IMR-90 (cell line): Measurements from ENCODE around the gene CRBN.

Experiments
- CTCF ChIP-seq: conservative IDR thresholded peaks from 2 replicates; pipeline ENCODE4 v1.5.1; 2012; ENCODE audit warnings: mild to moderate bottlenecking, low read depth, low read length, improper control_type of control experiment
- MAFK ChIP-seq: IDR thresholded peaks from 2 replicates; pipeline ENCODE4 v1.6.1; 2012; ENCODE audit warnings: low read depth, low read length, improper control_type of control experiment
- MAZ ChIP-seq: IDR thresholded peaks from 2 replicates; pipeline ENCODE4 v1.6.1; 2012; ENCODE audit warnings: low read depth, mild to moderate bottlenecking, low read length, improper control_type of control experiment, moderate library complexity, borderline replicate concordance
- RCOR1 ChIP-seq: IDR thresholded peaks from 2 replicates; pipeline ENCODE4 v1.6.1; 2012; ENCODE audit warnings: mild to moderate bottlenecking, low read length, improper control_type of control experiment; ENCODE audit not compliant: insufficient replicate concordance

- no peak for TF ChIP-seq MAZ
- no peak for TF ChIP-seq CTCF
- TF ChIP-seq MAFK, result no peak
- no peak for TF ChIP-seq RCOR1
These were observed 5.4 kb upstream of the CRBN start for GRCh38 chr3:3184876-3185275.
